Panc1 (cell line): ENCODE measurements around the gene FAM117B. TPM values are rescaled to one million over a fixed set of nuclear protein-coding genes. Genes with fewer than 3 reads are reported as not detected.

ENCODE experiments used
- ATAC-seq: fragments of 200-7000 bp; cut with Tn5 transposase; 2 replicates; pipeline ENCODE4 v1.9.1; 2020; ENCODE audit warnings: mild to moderate bottlenecking, moderate library complexity
- BruUV-seq: library from RNA; stranded (reverse); fragments of 400-500 nt; replicated peaks from 2 replicates; lab custom pipeline; 2021; lab: Mats Ljungman, UMichigan
- CTCF ChIA-PET: fragments of 300-600 bp; sonication (Branson Sonifier 250); formaldehyde crosslinking; loops from one replicate; lab custom pipeline; 2022; ENCODE audit warnings: antibody characterized with exemption; lab: Charles Lee
- POLR2A ChIA-PET: fragments of 300-600 bp; sonication (Branson Sonifier 250); formaldehyde crosslinking; loops from one replicate; lab custom pipeline; 2022; ENCODE audit warnings: antibody characterized with exemption; lab: Charles Lee
- DNase-seq: peaks from one replicate; pipeline ENCODE4 v3.0.0-alpha.2; 2010; ENCODE audit warnings: low read depth, low spot score
- H3K27ac ChIP-seq: 2 replicates; pipeline ENCODE4 v1.5.1; 2011; ENCODE audit warnings: mild to moderate bottlenecking, low read length, inconsistent platforms
- H3K27me3 ChIP-seq: fragments of 200-500 bp; sonication (Bioruptor generic); 2 replicates; pipeline ENCODE4 v1.6.0; 2014; ENCODE audit warnings: low read length, inconsistent platforms; ENCODE audit not compliant: control insufficient read depth, insufficient read depth
- H3K36me3 ChIP-seq: fragments of 200-500 bp; sonication (Bioruptor generic); 2 replicates; pipeline ENCODE4 v1.5.1; 2014; ENCODE audit warnings: inconsistent platforms, mild to moderate bottlenecking, low read length, moderate library complexity; ENCODE audit not compliant: control insufficient read depth, insufficient read depth
- H3K4me1 ChIP-seq: 2 replicates; pipeline ENCODE4 v1.5.1; 2011; ENCODE audit warnings: inconsistent platforms, mild to moderate bottlenecking, low read length, moderate library complexity; ENCODE audit not compliant: control insufficient read depth, insufficient read depth
- H3K4me3 ChIP-seq, 2 experiments: 2 replicates each; pipeline ENCODE4 v1.5.1; 2011 to 2012; ENCODE audit warnings: low read depth in 2 of 2, low read length in 2 of 2, mild to moderate bottlenecking in 2 of 2, inconsistent platforms in 1 of 2, moderate library complexity in 1 of 2
- H3K9me3 ChIP-seq: fragments of 200-500 bp; sonication (Bioruptor generic); 2 replicates; pipeline ENCODE4 v1.5.1; 2014; ENCODE audit warnings: low read depth, mild to moderate bottlenecking, inconsistent platforms, low read length, moderate library complexity; ENCODE audit not compliant: control insufficient read depth, insufficient read depth
- CTCF ChIP-seq: fragments of 450-650 bp; IDR thresholded peaks from 2 replicates; pipeline ENCODE4 v1.5.1; 2017; ENCODE audit warnings: mild to moderate bottlenecking
- POLR2AphosphoS5 ChIP-seq: IDR thresholded peaks from 2 replicates; pipeline ENCODE4 v1.6.1; 2012; ENCODE audit warnings: mild to moderate bottlenecking, low read depth, low read length, moderate library complexity
- REST ChIP-seq, 2 experiments: IDR thresholded peaks; 2 replicates each; pipeline ENCODE4 v1.6.1; 2011 to 2012; ENCODE audit warnings: low read depth in 2 of 2, control low read depth in 1 of 2, low read length in 1 of 2, mild to moderate bottlenecking in 1 of 2, moderate library complexity in 1 of 2; ENCODE audit not compliant: insufficient read depth in 1 of 2
- SIN3A ChIP-seq: IDR thresholded peaks from 2 replicates; pipeline ENCODE4 v1.6.1; 2012; ENCODE audit warnings: low read depth, mild to moderate bottlenecking, low read length, moderate library complexity, borderline replicate concordance; ENCODE audit not compliant: insufficient read depth
- TCF7L2 ChIP-seq: IDR thresholded peaks from 2 replicates; pipeline ENCODE4 v1.6.1; 2011; ENCODE audit warnings: mild to moderate bottlenecking, low read depth, low read length, inconsistent platforms
- in situ Hi-C: cut with HindIII; loops from 2 replicates; pipeline ENCODE4 v1.10.0; 2016; ENCODE audit warnings: low sequenced_read_pairs, low pct_unique_long_range_greater_than_20kb
- intact Hi-C: fragments of 100-400 bp; cut with micrococcal nuclease; formaldehyde crosslinking; loops from one replicate; pipeline ENCODE4 v1.10.0; 2022; ENCODE audit not compliant: unreplicated experiment
- total RNA-seq: library from RNA; stranded (reverse); gene quantifications from one replicate; pipeline ENCODE4 v1.2.1, GENCODE V29; 2021; ENCODE audit not compliant: unreplicated experiment

The FAM117B gene
- total RNA-seq, 1 experiment from 2014 or later, result 7.8 TPM

- Histone ChIP-seq H3K4me1 (no peaks in the 10 kb centered on the region), H3K27me3 (no peaks in the 10 kb centered on the region), H3K27ac (no peak overlapping the region), H3K4me3 (no peak overlapping the region), H3K36me3 (no peaks in the 10 kb centered on the region), H3K9me3 (no peaks in the 10 kb centered on the region)
- TF ChIP-seq POLR2AphosphoS5, result no peak
- no peak for TF ChIP-seq CTCF
- TF ChIP-seq SIN3A, result no peak
- no peak for TF ChIP-seq TCF7L2
- TF ChIP-seq REST (IDR thresholded peaks at IDR 0.05; ENCODE audit: insufficient read depth in 1 of 2, low read depth in 2 of 2, low read length in 1 of 2), result no peak
- in situ Hi-C loops (no loop called here), intact Hi-C loops (no loop called here)
- POLR2A ChIA-PET, result no interaction called here
- ATAC-seq (no peak), DNase-seq (no peak)
- CTCF ChIA-PET, result no interaction called here
- no TSS peak for BruUV-seq
Observed at GRCh38 chr2:202778217-202778616, 143.4 kb downstream of the FAM117B start.

- BruUV-seq, result no TSS peak
- in situ Hi-C loops (no loop called here), intact Hi-C loops (no loop called here)
- Histone ChIP-seq H3K9me3 (no peaks in the 10 kb centered on the region), H3K4me1 (no peaks in the 10 kb centered on the region), H3K36me3 (no peaks in the 10 kb centered on the region), H3K4me3 (no peak overlapping the region), H3K27me3 (no peaks in the 10 kb centered on the region), H3K27ac (no peak overlapping the region)
- TF ChIP-seq TCF7L2 (no peak), REST (IDR thresholded peaks at IDR 0.05; ENCODE audit: insufficient read depth in 1 of 2, low read depth in 2 of 2, low read length in 1 of 2) (no peak), CTCF (no peak), SIN3A (no peak), POLR2AphosphoS5 (no peak)
- ChIA-PET POLR2A (no interaction called here), CTCF (no interaction called here)
- ATAC-seq, result peak; percentile 89
- DNase-seq, result peak; percentile 57
Observed at GRCh38 chr2:202780514-202781021, 145.8 kb downstream of the FAM117B start.
